ENCODE data around the gene ASRGL1.

DNA sequence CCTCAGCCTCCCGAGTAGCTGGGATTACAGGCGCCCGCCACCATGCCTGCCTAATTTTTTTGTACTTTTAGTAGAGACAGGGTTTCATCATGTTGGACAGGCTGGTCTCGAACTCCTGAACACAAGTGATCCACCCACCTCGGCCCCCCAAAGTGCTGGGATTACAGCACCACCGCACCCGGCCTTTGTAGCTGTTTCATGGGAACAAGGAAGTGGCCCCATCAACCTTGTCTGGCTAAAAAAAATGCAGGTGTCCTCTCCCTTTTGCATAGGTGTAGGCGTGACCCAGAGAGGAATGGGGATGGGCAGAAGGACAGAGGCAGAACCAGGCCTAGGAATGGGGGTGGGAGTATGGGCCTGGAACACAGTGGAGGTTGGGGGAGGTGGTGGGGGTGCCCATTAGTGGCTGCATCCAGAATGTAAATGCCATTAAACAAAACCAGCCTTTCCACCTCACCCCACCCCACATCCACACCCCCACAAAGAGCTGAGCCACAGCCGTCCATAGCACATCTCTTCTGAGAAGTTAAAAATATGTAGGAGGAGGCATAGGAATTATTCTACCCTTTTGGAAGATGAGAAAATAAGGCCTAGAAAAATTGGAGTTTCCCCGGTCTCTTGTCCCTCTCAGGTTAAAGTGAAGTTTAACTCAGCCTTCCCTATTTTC, 58.8 kb downstream of the ASRGL1 start:
- TF ChIP-seq CTCF (IDR thresholded peaks at IDR 0.05) = no peak
- no peak for TF ChIP-seq POLR2A (IDR thresholded peaks at IDR 0.05)
